ENCODE data around the gene JPH2.

JPH2 gene

DNA sequence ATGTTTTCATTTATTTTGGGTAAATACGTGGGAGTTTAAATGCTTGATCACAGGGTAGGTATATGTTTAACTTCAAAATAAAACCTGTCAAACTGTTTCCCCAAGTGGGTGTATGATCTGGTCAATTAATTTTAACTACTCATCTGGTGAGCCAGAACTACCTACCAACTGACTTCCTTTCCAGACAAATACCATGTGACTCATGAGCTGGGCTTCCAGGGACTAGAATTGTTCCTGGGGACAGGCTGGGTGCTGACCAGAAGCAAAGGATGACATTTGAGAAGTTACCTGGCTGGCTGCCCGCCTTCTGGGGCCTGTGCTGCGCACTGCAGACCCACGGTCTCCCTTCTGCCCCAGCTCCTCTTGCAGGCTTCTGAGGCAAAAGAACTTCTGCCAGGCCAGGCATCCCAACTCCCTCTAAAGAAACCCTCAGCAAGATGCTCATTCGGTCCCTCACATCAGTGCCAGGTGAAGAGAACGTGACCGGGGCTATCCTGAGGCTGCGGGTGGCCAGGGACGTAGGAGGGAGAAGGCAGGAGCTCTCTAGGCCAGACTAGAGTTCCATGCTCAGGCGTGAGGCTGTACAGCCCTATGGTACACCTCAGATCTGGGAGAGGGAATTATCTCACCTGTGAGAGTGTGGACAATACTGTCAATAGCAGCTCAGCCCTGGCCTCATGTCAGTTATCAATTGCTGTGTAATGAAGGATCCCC, 103.6 kb downstream of the JPH2 start:
- Histone ChIP-seq H3K4me1 (peaks cover 0 to 6% (median 2%) of the 10 kb centered on the region in 4 donors), H3K36me3 (no peaks in the 10 kb centered on the region), H3K27me3 (no peaks in the 10 kb centered on the region), H3K4me3 (no peak overlapping the region), H3K9me3 (no peaks in the 10 kb centered on the region), H3K27ac (no peak overlapping the region)
- TF ChIP-seq, protein P1, sequence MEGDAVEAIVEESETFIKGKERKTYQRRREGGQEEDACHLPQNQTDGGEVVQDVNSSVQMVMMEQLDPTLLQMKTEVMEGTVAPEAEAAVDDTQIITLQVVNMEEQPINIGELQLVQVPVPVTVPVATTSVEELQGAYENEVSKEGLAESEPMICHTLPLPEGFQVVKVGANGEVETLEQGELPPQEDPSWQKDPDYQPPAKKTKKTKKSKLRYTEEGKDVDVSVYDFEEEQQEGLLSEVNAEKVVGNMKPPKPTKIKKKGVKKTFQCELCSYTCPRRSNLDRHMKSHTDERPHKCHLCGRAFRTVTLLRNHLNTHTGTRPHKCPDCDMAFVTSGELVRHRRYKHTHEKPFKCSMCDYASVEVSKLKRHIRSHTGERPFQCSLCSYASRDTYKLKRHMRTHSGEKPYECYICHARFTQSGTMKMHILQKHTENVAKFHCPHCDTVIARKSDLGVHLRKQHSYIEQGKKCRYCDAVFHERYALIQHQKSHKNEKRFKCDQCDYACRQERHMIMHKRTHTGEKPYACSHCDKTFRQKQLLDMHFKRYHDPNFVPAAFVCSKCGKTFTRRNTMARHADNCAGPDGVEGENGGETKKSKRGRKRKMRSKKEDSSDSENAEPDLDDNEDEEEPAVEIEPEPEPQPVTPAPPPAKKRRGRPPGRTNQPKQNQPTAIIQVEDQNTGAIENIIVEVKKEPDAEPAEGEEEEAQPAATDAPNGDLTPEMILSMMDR (IDR thresholded peaks at IDR 0.05), result no peak
- no peak for DNase-seq
- intact Hi-C loops (cut with DNase I; ENCODE audit: low total_unique reads), result no loop called here

DNA sequence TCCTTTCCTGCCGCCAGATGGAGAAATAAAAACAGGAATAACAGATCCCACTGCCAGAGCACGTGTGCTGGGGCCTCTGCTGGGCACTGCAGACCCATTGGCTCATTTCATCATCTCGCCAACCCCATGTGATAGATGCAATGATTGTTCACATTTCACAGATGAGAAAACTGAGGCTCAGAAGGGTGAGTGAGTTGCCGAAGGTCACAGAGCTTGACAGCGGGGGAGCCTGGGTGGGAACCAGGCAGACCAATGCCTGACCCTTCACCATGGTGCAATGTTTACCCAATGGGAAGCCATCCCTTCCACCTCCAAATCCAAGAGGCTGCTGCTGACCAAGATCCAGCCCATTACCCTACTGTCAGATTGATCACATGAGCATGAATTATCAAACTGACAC, 105.1 kb downstream of the JPH2 start:
- Histone ChIP-seq H3K36me3 (no peaks in the 10 kb centered on the region), H3K9me3 (no peaks in the 10 kb centered on the region), H3K27ac (no peak overlapping the region), H3K4me3 (no peak overlapping the region), H3K27me3 (no peaks in the 10 kb centered on the region), H3K4me1 (peaks cover 0 to 4% (median 0%) of the 10 kb centered on the region in 4 donors)
- intact Hi-C loops (cut with DNase I; ENCODE audit: low total_unique reads), result loop anchor here (1.0 kb wide), 1 partner anchor 332 kb away; no protein-coding TSS in a partner anchor
- DNase-seq, result no peak
- TF ChIP-seq, protein P1 (IDR thresholded peaks at IDR 0.05), result no peak

DNA sequence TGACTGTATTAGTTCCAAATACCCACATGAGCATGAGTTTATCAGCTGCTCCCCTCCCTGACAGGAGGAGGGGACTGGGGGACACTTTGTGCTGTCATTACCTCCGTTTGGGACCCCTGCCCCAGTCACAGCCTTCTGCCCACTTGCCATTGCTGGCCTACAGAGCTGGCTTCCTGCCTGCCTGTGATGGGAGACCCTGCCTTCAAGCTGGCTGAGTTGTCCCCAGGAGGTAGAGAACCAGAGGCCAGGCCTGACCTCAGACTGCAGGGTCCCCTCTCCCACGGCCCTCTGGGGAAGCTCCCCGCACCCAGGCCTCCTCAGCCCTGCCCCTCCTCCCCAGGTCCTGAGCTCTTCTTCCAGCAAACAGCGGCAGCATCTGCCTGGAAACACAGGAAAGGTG, 105.5 kb downstream of the JPH2 start:
- DNase-seq, result no peak
- intact Hi-C loops (cut with DNase I; ENCODE audit: low total_unique reads), result loop anchor here (1.0 kb wide), 1 partner anchor 331 kb away; no protein-coding TSS in a partner anchor
- TF ChIP-seq, protein P1 (IDR thresholded peaks at IDR 0.05), result no peak

DNA sequence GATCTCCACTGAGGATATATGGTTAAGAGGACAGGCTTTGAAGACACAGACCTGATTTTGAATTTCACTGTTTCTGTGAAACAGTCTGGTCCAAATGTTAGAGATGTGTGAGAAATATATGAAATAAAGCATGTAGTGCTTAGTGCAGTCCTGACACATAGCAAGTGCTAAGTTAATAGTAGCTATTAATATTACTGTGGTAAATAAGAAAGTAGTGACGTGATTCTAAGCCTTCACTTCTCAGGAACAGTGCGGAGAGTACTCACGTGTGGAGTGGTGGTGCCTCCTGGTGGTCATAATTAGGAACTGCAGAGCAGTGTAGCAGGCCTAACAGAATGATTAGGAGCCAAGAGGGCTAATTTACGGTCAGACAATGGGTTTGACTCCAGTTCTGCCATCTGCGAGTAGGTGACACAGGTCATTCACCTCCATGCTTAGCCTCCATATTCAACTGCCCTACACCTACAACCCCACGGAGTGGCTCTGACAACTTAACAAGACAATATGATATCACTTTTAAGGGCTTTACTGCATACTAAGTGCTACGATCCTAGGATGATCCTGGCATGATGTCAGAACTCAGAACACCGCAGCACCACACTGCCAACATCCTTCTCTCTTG, 106.2 kb downstream of the JPH2 start:
- Histone ChIP-seq H3K4me1 (peaks cover 0 to 4% (median 0%) of the 10 kb centered on the region in 4 donors), H3K4me3 (no peak overlapping the region), H3K9me3 (no peaks in the 10 kb centered on the region), H3K27ac (no peak overlapping the region), H3K27me3 (no peaks in the 10 kb centered on the region), H3K36me3 (no peaks in the 10 kb centered on the region)
- DNase-seq, result peak in 1 of 2 donors; percentile 76
- TF ChIP-seq, protein P1 (IDR thresholded peaks at IDR 0.05), result peak; percentile 97
- intact Hi-C loops (cut with DNase I; ENCODE audit: low total_unique reads), result loop anchor here (1.0 kb wide), 1 partner anchor 330 kb away; no protein-coding TSS in a partner anchor

More for the DNA sequence above, 105.5 kb downstream of the JPH2 start:
- no peaks in the 10 kb centered on the region for H3K36me3 ChIP-seq
- no peak overlapping the region for H3K4me3 ChIP-seq
- no peaks in the 10 kb centered on the region for H3K27me3 ChIP-seq
- no peak overlapping the region for H3K27ac ChIP-seq
- no peaks in the 10 kb centered on the region for H3K9me3 ChIP-seq
- H3K4me1 ChIP-seq, result peaks cover 0 to 4% (median 0%) of the 10 kb centered on the region in 4 donors

DNA sequence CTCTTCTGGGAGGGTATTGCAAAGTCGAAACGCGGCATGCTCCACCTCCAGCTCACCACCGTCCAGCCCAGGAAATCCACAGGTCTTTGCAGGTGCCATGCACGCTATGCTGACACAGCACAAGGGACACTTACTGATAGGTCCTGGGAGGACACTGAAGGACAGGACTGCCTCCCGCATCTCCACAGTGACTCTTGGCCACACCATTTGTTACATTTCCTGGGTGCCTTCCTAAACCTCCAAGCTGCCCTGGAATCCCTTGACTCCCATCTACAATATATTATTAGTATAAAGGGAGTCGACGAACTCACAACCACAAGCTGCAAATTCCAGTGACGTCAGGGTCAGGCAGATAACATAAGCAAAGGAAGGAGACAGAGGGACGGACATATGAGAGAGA, 106.9 kb downstream of the JPH2 start:
- H3K36me3 ChIP-seq, result no peaks in the 10 kb centered on the region
- no peaks in the 10 kb centered on the region for H3K9me3 ChIP-seq
- H3K4me3 ChIP-seq, result no peak overlapping the region
- TF ChIP-seq, protein P1 (IDR thresholded peaks at IDR 0.05), result no peak
- H3K27me3 ChIP-seq, result no peaks in the 10 kb centered on the region
- intact Hi-C loops (cut with DNase I; ENCODE audit: low total_unique reads), result no loop called here
- H3K27ac ChIP-seq, result no peak overlapping the region
- DNase-seq, result peak in 1 of 2 donors; percentile 17
- H3K4me1 ChIP-seq, result peaks cover 0 to 4% (median 0%) of the 10 kb centered on the region in 4 donors

Measured in tibial artery (tissue), 4 donors.